ENCODE data around the gene LCAT. TPM values are rescaled to one million over a fixed set of nuclear protein-coding genes. Genes with fewer than 3 reads are reported as not detected.

Gene LCAT
- polyA plus RNA-seq, 1 of the 3 experiments (the other 2 are of a cell fraction) = 11.1 TPM

DNA sequence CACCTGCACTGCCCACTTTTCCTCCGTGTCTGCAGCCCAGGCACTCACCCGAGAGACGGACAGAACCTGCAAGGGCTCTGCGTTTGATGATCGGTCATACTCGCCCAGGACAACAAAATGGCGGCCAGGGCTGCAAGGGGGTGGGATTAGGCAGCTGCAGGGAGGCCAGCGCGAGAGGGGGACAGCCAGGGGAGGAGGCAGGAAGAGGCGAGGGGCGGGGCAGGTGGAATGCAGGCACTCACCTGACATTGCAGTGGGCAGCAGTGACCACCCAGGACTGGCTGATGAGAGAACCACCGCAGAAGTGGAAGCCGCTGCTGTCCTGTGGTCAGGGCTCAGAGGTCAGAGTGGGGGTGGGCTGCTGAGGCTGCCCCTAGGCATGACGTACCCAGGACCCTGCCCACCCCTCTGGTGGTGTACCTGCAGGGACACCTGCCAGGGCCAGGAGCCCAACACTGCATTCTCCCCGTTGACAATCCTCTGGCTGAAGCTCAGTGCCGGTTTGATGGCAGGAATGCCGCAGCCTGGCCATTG is 13.2 kb downstream of the LCAT start (continued):
- TF ChIP-seq RXRA (IDR thresholded peaks at IDR 0.05; ENCODE audit: borderline replicate concordance, low read depth) (no peak), TEAD4 (IDR thresholded peaks at IDR 0.05; ENCODE audit: borderline replicate concordance, insufficient read depth) (no peak), RAD21 (IDR thresholded peaks at IDR 0.05; ENCODE audit: low read length) (no peak), SMC3 (IDR thresholded peaks at IDR 0.05; ENCODE audit: low read depth, low read length) (no peak), GATA2 (CRISPR knock-in tag; IDR thresholded peaks at IDR 0.05) (no peak), EZH2phosphoT487 (IDR thresholded peaks at IDR 0.05; ENCODE audit: borderline replicate concordance, low read depth) (no peak), TAF1 (IDR thresholded peaks at IDR 0.05; ENCODE audit: borderline replicate concordance, low read depth, low read length) (no peak)

DNA sequence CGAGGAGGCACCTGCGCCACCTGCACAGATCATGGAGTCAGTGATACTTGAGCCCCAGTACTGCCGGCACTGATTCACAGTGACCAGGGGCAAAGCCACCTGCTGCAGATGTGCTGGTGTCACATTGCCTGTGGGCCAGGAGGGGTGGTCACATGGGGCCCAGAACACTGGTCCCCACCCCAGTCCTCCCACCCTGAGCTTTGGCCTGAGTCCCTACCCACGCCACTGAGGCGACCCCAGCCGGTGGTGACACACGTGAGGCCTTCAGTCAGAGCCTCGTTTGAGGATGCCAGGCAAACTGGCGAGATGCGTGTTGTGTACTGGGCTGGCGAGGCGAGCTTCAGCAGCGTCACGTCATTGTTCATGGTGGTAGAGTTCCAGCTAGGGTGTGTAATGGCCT is 13.7 kb downstream of the LCAT start:
- Histone ChIP-seq H3K4me3 (ENCODE audit: low read depth in 2 of 2, low read length in 1 of 2) (no peak overlapping the region), H3K4me2 (no peak overlapping the region), H4K20me1 (ENCODE audit: insufficient read depth) (peaks cover 13% of the 10 kb centered on the region), H3K27me3 (ENCODE audit: insufficient read depth) (no peaks in the 10 kb centered on the region), H3K79me2 (ENCODE audit: insufficient read depth) (no peaks in the 10 kb centered on the region), H3K9ac (no peak overlapping the region), H3K27ac (ENCODE audit: low read depth in 2 of 2, low read length in 1 of 2) (no peak overlapping the region), H2AFZ (ENCODE audit: low read depth) (no peak overlapping the region), H3K9me3 (no peaks in the 10 kb centered on the region), H3K4me1 (ENCODE audit: control insufficient read depth in 1 of 2, insufficient read depth in 2 of 2, low read depth in 1 of 2, low read length in 1 of 2) (peaks cover 5 to 16% of the 10 kb centered on the region in 2 experiments; a peak in 2 of 4 replicates), H3K36me3 (replicated peaks in 1 of 2; ENCODE audit: control insufficient read depth in 1 of 2, insufficient read depth in 2 of 2, low read length in 1 of 2) (peaks cover 0 to 36% of the 10 kb centered on the region in 2 experiments), H3K9me2 (no peaks in the 10 kb centered on the region), H3F3A (replicated peaks; ENCODE audit: insufficient read depth) (no peaks in the 10 kb centered on the region)
- 95% methylated on average over 7 of the region's 14 CpGs for WGBS (ENCODE audit: low lambda C conversion rate)
- POLR2A ChIA-PET = no interaction called here
- no peak for DNase-seq
- no peak for TF ChIP-seq ELF1 (IDR thresholded peaks at IDR 0.05)
- TF ChIP-seq, protein P1, sequence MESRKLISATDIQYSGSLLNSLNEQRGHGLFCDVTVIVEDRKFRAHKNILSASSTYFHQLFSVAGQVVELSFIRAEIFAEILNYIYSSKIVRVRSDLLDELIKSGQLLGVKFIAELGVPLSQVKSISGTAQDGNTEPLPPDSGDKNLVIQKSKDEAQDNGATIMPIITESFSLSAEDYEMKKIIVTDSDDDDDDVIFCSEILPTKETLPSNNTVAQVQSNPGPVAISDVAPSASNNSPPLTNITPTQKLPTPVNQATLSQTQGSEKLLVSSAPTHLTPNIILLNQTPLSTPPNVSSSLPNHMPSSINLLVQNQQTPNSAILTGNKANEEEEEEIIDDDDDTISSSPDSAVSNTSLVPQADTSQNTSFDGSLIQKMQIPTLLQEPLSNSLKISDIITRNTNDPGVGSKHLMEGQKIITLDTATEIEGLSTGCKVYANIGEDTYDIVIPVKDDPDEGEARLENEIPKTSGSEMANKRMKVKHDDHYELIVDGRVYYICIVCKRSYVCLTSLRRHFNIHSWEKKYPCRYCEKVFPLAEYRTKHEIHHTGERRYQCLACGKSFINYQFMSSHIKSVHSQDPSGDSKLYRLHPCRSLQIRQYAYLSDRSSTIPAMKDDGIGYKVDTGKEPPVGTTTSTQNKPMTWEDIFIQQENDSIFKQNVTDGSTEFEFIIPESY (IDR thresholded peaks at IDR 0.05; ENCODE audit: borderline replicate concordance, low read depth) = no peak
- TF ChIP-seq RXRA (IDR thresholded peaks at IDR 0.05; ENCODE audit: borderline replicate concordance, low read depth) = no peak
- no peak for TF ChIP-seq YY1 (IDR thresholded peaks at IDR 0.05; ENCODE audit: low read depth)
- TF ChIP-seq NFIC (IDR thresholded peaks at IDR 0.05; ENCODE audit: borderline replicate concordance) = no peak
- TF ChIP-seq EZH2phosphoT487 (IDR thresholded peaks at IDR 0.05; ENCODE audit: borderline replicate concordance, low read depth) = no peak
- TF ChIP-seq TCF12 (IDR thresholded peaks at IDR 0.05) = no peak
- no peak for TF ChIP-seq POLR2AphosphoS5 (IDR thresholded peaks at IDR 0.05; ENCODE audit: low read depth, low read length)
- TF ChIP-seq MEF2A (IDR thresholded peaks at IDR 0.05; ENCODE audit: borderline replicate concordance, low read depth) = no peak
- TF ChIP-seq RFX5 (IDR thresholded peaks at IDR 0.05; ENCODE audit: low read length) = no peak
- no peak for TF ChIP-seq MXI1 (IDR thresholded peaks at IDR 0.05; ENCODE audit: low read depth, low read length)
- no peak for TF ChIP-seq TAF1 (IDR thresholded peaks at IDR 0.05; ENCODE audit: borderline replicate concordance, low read depth, low read length)
- no peak for TF ChIP-seq CHD2 (IDR thresholded peaks at IDR 0.05; ENCODE audit: low read length, partially characterized antibody)
- no peak for TF ChIP-seq GABPA (IDR thresholded peaks at IDR 0.05; ENCODE audit: low read depth)
- no peak for TF ChIP-seq SMC3 (IDR thresholded peaks at IDR 0.05; ENCODE audit: low read depth, low read length)
- TF ChIP-seq FOSL2 (IDR thresholded peaks at IDR 0.05; ENCODE audit: borderline replicate concordance, low read depth) = no peak
- CTCF ChIA-PET = interaction anchor here (1.5 to 28.1 kb wide), 5 partner anchors 11 to 114 kb away, joined by 3 to 564 read pairs (median 18); partner anchors contain the start of genes EDC4, NRN1L and PSKH1

All from SK-N-SH (cell line).